A549 treated with Hydrocortisone at 1 μM for 4 hours (cell line): ENCODE data around the gene SPATA18. TPM values are rescaled to one million over a fixed set of nuclear protein-coding genes. Genes with fewer than 3 reads are reported as not detected.

Experiments used
- total RNA-seq: library from RNA; stranded (reverse); fragments of 200-300 nt; extraction: Qiagen RNA extraction; gene quantifications from 5 replicates; pipeline ENCODE4 v1.2.3, GENCODE V29; 2022

The SPATA18 gene, protein sequence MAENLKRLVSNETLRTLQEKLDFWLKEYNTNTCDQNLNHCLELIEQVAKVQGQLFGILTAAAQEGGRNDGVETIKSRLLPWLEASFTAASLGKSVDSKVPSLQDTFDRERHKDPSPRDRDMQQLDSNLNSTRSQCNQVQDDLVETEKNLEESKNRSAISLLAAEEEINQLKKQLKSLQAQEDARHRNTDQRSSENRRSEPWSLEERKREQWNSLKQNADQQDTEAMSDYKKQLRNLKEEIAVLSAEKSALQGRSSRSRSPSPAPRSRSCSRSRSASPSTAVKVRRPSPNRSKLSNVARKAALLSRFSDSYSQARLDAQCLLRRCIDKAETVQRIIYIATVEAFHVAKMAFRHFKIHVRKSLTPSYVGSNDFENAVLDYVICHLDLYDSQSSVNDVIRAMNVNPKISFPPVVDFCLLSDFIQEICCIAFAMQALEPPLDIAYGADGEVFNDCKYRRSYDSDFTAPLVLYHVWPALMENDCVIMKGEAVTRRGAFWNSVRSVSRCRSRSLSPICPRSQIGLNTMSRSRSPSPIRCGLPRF
- 3.6 to 5.5 TPM (median 4.5 TPM) in 5 replicates for total RNA-seq

DNA sequence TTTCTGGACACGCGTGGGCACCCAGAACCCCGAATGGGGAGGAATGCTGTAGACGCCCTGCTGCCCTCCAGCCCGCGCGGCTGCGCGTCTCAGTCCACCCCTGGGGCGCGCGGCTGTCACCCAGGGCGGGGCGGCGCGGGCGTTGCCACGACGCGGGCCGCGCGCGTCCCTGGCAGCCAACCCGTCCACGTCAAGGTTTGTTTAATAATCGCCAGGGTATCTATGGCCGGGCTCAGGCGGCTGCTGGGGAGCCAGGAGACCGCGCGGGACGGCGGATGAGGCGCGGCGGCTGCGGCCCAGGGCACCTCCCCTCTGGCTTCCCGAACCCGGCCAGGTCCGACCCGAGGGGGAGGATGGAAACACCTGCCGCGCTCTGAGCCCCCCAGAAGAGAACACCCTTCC is at the start of gene SPATA18:
TSS of gene SPATA18 (plus strand) at position 92 of the 402 bp plus-strand sequence. CDS start 401 bp downstream, outside the sequence.

DNA sequence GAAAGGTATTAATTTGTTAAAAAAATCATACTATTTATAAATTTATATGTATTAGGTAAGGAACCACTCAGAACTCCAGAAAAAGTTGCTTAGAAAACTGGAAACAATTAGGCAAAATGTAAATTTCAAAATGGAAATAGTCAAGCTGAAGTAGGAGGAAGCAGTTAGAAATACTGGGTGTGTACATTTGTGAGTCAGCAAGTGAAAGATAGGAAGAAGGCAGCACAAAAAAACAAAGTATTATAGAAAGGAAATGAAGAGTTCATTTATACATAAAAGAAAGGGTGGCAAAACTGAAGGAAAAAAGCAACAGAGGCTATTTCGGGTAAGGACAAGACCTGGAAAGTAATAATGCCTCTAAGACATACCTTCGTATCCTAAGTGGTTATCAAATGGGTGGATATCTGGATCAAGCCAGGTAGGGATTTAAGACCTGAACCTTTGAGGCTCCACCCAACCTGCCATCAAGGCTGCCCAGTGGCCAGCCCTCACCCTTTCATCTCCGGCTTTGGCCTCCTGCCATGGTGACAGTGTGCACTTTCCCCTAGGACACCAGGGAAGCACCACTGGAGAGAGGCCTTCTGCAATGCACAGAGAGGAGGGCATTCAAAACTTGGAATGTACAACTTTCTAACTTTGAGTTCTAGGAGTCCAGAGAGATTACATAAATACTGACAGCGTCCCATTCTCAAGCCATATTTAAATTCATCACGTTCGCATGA is 31.0 kb upstream of the SPATA18 start, which contains the start of gene LRRC66:
TSS of gene LRRC66 (minus strand) at position 428 of the 722 bp plus-strand sequence. CDS start 2,750 bp downstream, outside the sequence.

DNA sequence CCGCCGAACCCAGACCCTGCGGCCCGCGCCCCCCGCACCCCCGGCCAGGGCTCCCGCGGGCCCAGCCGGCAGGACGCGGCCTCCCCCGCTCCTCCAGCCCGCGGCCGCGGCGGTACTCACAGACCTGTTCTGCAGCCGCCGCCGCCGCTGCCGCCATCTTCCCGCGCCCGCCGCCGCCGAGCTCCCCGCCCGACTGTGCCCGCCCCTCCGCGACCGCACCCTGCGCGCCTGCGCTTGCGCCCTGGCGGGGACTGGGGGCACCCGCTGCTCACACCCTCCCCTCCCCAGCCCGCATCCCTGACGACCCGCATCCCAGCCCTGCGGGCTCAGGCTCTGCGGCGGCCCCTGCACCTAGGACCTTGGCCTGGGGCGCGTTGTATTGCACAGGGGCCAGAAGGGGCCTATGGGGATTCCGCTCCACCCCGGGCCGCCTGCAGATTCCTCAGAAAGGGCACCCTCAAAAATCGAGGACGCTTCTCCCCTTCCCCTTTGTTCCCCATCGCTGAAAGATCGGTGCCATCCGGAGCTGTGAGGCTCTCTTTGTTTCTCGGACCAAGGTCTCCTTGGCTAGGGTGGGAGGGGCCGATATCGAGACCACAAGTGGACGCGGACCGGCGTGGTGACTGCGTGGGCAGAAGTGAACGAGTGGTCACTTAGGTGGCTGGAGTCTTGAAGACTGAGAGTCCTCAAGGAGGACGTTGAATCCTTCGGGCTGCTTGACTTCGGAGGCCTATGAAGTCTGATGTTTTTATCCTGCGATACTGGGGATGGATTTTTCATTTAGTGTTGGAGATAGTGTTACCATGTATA is 12.8 kb upstream of the SPATA18 start, which contains the start of gene SGCB:
TSS of gene SGCB (minus strand) at position 197 of the 810 bp plus-strand sequence. CDS start at position 157, 40 bp downstream.

Other genes starting within 250 kb of the SPATA18 start
- gene DCUN1D4, start 208.2 kb upstream of the SPATA18 start, total RNA-seq, result 15.9 to 19.6 TPM (median 17.5 TPM) in 5 replicates
- 0.07 to 0.14 TPM (median 0.09 TPM) in 5 replicates for gene LRRC66, start 30.9 kb upstream of the SPATA18 start, total RNA-seq
- 16.8 to 21.7 TPM (median 18.1 TPM) in 5 replicates for gene SGCB, start 13.0 kb upstream of the SPATA18 start, total RNA-seq